ENCODE measurements around the gene COA8.

The COA8 gene

GRCh38 chr14:103562429-103563225, at the start of gene COA8, which contains the start of gene BAG5:
TSS of gene COA8 (plus strand) at chr14:103562960. CDS start at chr14:103563002, 42 bp downstream.
TSS of gene BAG5 (minus strand) at chr14:103562657. CDS start at chr14:103561164, 1,493 bp downstream.
- TF ChIP-seq CTCF (IDR thresholded peaks at IDR 0.05; ENCODE audit: insufficient read depth, missing control alignments), result no peak
- FAIRE-seq (no peak), DNase-seq (ENCODE audit: insufficient read length, low spot score) (peak; percentile 95)

- no peak for FAIRE-seq
- peak; percentile 17 for DNase-seq (ENCODE audit: insufficient read length, low spot score)
- TF ChIP-seq CTCF (IDR thresholded peaks at IDR 0.05; ENCODE audit: insufficient read depth, missing control alignments), result no peak
These were observed 48.0 kb upstream of the COA8 start for GRCh38 chr14:103514596-103515421.

DNA sequence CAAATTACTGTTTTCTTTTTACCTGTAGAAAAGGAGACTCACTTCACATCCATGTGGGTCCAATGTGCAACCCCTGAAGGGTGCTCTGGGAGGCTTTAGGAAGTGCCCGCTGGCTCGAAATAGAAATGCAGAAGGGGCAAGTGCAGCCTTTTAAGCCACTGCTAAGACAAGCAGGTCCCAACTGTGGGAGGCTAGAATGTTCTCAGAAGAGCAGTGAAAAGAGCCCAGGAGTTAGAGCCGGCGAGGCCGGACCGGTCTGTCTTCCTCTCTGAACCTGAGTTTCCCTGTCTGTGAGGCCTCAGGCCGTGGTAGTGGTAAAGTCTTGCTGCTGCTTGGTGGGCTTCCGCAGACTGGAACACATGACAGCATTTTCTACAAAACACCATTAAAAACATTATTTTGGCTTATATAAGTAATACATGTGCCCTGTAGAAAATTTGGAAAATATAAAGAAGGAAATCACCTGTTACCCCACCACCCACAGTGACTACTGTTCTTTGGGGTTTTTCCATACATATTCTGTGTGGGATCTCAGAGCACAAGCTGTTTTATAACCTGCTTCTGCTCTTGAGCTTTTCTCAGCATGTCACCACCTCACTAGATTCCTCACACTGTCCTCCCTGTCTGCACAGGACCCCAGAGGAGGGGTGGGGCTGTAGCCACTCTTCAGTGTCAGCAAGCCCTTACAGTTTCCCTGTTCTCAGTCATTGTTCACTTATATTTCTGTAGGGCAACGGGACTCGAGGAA, 46.2 kb upstream of the COA8 start:
- no peak for TF ChIP-seq CTCF (IDR thresholded peaks at IDR 0.05; ENCODE audit: insufficient read depth, missing control alignments)
- FAIRE-seq (no peak), DNase-seq (ENCODE audit: insufficient read length, low spot score) (peak; percentile 12)

DNA sequence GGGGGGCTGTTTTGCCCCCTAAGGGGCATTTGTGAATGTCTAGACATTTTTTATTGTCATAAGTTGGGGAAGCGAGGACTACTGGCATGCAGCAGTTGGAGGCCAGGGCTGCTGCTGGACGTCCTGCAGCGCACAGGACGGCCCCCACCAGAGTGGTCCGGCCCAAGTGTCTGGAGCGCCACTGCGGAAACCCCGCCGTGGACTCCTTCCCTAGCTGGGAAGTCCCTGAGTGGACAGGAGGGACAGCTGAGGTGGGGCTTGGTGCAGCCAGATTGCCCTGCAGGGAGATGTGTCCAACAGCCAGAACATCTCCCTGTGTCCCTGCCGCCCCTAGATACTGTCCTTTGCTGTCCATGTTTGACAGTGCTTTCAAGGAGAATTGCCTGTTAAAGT, 45.6 kb upstream of the COA8 start:
- no peak for FAIRE-seq
- no peak for TF ChIP-seq CTCF (IDR thresholded peaks at IDR 0.05; ENCODE audit: insufficient read depth, missing control alignments)
- no peak for DNase-seq (ENCODE audit: insufficient read length, low spot score)

- DNase-seq (ENCODE audit: insufficient read length, low spot score), result no peak
- no peak for TF ChIP-seq CTCF (IDR thresholded peaks at IDR 0.05; ENCODE audit: insufficient read depth, missing control alignments)
- no peak for FAIRE-seq
These were observed 44.9 kb upstream of the COA8 start for GRCh38 chr14:103517721-103518421.

DNA sequence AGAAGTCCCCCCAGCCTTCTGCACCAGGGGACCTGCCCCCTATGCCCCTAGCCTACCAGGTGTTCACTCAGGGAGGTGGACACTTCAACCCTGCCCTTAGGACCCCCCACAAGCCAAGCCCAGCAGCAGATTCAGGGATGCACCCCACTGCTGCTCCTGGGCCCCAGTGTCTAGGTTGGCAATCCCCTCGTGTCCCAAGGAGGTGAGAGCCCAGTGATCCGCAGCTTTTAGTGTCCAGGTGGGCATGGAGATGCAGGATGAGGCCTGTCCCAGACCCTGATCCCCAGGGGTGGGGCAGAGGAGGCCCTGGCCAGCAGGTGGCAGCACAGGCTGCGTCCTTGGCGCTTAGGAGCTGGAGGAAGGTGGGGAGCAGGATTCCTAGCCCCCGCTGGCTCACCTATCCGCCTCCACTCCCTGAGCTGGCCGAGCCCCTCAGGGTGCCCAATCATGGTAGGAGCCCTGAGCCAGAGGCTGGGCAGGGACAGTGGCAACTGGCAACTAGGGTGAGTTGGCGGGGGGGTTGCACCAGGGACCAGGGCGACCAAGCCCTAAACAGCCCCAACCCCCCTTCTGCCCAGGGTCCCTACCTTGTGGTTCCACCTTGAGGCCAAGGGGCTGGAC, 44.2 kb upstream of the COA8 start:
- FAIRE-seq, result no peak
- DNase-seq (ENCODE audit: insufficient read length, low spot score), result peak; percentile 98
- TF ChIP-seq CTCF (IDR thresholded peaks at IDR 0.05; ENCODE audit: insufficient read depth, missing control alignments), result peak; percentile 81

All from D721Med (cell line).